IPS DF 4.7 (cell line): Measurements from ENCODE around the gene LHFPL6.

ENCODE experiments used
- DNase-seq: peaks from one replicate; pipeline ENCODE4 v3.0.0-alpha.2; 2013; ENCODE audit warnings: low spot score; ENCODE audit errors: extremely low read depth

LHFPL6 gene

DNA sequence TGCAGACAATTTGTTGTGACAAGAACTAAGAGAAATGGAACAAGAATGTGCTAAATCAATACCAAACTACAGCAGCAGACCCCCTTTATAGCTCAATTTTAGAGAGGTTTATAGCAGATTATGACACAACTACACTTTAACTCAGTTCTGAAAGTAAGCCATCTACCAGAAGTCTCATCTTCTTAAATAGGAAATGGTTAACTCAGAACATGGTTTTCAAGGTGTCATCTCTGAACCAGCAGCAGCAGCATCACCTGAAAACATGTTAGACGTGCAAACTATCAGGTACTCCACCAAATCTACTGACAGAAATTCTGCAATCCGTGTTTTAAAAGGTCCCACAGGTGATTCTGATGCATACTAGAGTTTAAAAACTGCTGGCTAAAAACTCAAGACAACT, 6.8 kb downstream of the LHFPL6 start:
- no peak for DNase-seq

DNA sequence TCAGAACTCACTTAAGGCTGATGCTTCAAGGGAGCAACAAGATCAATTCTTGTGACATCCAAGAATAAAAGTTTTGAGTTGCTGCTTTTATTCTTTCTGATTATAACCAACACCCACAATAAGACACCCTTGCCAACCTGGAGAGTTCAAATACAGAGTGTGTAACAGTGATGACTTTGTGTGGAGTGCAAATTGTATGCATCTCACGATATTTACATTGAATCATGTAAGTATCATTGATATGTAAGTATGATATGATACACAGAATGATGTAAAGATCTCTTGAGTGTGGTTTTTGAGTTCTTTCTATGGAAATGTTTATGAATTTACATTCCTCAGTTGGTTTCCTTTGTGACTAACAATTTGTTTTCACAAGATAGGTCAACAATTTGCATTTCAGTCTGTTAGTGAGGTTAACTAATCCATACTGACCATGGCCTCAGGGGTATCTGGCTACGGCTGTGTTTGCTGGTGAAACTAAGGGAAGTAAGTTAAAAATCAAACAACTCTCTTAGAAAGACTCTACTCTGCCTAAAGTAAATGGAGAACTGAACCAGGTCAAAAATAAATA, 12.4 kb downstream of the LHFPL6 start:
- no peak for DNase-seq

DNA sequence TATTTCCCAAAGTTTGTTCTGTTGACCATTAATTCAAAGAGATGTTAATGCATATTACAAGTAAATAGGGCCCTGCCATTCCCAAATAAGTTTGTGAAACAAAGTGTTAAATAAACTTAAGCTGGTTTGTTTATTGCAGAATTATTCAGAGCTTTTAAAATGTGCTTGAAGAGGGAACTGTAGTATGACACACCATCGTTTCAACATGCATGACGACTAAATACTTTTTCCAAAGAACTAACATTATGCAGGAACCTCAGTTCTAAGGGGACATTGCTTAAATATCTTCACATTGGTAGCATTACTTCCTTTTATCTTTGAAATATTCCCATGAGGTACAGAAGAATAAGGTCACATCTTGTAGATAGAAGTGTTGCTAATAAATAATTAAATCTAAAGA, 14.6 kb downstream of the LHFPL6 start:
- DNase-seq: no peak

DNA sequence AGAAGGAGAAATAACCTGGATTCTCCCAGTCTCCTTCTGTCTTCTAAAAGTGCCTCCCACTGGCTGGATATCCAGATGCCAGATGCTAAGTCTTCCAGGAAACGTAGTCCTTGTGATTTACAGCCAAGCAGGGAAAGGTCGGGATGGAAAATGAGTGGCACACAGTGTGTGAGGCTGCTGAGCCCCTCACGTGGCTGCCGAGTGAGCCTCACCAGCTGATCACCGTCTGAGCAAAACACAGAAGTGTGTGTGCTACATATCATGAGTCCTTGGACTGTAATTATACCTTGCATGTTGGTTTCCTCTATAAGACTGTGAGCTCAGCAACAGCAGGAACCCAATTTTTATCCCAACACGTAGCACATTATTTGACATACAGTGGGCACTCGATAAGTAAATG, 15.1 kb downstream of the LHFPL6 start:
- no peak for DNase-seq

DNA sequence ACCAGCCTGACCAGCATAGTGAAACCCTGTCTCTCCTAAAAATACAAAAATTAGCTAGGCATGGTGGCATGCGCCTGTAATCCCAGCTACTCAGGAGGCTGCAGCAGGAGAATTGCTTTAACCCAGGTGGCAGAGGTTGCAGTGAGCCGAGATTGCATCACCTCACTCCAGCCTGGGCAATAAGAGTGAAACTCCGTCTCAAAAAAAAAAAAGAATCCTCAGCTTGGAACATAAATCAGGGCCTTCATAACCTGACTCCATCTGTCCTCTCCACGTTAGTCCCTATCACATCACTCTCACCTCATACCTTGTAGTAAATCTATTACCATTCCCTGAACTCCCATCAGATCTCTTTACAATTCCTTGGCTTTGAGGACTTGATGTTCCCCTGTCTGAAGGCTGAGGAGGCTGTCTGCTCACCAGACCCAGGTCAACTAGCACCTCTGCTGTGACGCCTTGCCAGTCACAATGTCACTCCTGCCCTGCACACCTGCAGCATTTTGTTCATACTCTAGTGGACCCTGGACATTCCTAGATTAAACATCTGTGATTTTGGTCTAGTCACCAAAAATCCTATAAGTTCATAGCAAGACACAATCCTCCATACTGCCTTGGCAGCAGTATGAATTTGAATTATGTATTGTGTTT, 15.9 kb downstream of the LHFPL6 start:
- DNase-seq: no peak

DNA sequence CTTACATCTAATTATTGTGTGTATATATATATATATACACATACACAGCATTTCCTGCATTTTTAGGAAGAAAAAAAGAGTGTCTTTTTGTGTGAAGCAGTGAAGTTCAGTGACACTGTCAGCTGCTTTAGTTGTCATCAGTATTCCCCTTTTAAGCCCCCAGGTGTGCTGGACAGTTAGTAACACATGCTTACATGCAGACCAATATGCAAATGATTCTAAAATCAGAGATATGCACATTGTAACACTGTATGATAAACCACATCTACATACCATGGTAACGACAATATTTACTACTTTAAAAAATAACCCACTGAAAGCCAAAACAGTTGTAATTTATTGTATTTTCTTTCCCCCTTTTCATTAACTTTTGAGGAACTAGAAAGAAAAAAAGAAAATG, 16.8 kb downstream of the LHFPL6 start:
- DNase-seq: no peak

DNA sequence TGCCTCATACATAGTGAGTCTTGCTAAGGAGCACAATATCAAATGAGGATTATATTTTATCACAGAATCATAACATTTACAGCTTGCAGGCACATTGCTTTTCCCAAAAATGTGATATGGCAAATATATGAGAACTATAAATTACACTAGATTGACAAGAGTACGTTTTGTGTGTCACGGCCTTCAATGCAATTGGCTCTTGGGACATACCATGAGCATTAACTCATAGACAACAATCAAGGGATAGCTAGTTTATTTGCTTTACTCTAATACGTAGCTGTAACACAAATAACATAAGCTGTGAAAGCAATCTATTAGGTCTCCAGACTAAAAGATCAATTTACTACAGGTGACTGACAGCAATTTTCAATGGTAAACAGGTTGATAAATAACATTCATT, 17.8 kb downstream of the LHFPL6 start:
- DNase-seq: no peak

DNA sequence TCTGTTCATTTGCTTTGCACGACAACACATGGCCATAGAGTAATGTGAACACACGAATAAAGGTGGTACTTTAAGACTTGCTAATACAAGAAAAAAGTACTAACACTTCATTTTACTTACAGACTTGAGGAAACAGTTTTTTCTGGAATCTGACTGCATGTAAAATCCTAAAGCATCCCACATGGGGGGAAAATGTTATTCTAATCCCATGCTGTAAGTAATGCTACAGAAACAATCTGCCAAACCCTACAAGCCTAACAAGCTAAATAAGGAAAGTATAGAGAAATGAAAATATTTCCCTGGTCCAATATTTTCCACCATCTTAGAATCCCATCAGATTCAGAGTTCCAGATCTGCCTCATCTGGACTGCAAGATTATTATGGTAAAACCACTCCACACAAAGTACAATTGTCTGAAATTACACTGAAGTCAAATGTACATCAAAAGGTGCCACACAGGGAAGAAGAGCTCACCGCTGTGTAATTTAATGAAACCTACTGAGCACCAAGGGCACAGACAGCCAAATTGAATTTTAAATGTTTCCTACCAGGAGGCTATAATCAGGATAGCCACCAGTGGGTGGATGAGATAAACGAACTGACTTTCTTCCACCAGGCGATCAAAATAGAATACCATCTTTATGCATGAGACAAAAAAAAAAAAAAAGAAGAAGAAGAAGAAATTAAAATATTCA, 22.0 kb downstream of the LHFPL6 start:
- no peak for DNase-seq

DNA sequence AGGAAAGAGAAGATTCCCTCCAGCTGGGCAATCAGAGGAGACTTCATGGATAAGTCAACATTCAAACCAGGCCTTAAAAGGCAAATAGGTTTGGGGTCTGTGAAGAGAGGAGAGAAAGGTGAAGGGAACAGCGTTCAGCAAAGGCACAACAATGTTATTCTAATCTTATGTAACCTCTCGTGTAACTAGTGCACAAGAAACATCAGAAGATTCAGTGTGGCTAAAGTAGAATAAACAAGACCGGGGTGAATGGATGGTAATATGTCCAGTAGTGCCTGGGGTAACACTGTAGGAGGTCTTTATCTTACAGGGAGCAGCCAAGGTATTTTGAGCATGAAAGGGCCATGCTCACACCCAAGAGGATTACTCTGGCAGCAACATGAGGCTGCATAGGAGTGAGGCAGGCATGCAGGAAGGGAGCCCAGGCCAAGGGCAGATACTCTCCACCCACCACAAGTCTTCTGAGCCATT, 24.1 kb downstream of the LHFPL6 start:
- DNase-seq: no peak

DNA sequence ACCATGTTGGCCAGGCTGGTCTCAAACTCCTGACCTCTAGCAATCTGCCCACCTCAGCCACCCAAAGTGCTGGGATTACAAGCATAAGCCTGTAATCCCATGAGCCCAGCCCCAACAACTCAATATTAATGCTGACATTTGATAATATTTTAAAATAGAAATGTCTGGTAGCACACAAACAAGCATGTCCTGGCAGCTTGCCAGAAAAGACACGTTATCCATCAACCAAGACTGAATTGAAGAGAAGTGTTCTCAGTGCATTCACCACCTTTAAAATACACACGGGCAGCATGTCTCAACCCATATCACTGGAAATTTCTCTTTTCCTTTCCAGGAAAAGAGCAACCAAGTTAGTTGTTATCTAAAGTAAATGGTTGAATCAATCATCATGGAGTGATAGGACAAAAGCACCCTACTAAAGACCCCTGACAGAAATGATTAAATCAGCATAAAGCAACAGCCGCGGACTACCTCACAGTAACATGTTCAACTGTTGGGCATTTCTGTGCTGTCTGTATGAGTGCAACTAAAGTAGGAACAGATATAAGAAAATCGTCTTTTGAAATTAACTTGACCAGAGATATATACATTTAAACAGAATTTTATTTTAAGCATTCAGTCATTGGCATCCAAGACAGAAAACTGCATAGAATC, 25.0 kb downstream of the LHFPL6 start:
- no peak for DNase-seq

DNA sequence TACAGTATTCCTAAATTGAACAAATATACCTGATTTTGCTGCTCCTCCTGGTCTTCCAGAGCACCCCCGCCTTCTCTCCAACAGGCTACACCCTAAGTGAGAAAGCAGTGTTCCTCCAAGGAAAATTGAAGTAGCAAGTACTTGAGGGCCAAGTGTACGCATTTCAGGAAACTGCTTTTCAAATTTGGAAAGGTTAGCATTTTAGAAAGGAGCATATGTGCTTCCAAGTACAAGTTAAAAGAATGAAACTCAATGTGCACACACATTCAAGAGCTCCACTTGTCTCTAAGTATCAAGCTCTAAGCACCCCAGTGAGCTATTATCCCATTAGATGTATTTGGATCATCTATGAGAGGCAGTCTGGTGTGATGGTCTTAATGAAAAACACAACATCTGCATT, 25.8 kb downstream of the LHFPL6 start:
- DNase-seq: no peak

DNA sequence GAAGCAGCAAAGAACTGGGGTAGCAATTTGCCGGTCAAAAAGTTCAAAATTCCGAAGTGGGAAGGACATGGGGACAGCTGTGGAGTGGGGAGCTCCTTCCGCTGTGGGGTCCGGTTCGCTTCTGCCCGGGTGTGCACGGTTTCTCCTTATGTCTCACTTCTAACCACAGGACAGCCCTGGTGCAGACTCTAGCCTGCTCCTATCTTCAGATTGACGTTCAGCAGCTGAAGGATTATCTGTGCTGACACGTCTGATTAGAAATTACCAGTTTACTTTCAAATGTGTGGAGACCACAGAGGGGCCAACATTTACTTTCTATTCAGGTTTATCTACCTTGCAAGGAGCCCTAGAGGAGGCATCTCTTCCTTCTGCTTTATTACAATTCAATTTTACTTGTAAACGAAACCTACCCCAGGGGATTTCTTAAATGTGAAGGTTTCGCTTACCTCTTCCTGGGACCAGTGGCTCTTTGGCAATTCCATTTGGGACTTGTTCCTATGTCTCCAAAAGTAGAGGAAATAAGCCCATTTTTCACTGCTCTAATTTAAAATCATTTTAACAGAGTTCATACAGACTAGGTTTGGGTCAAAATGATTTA, 27.3 kb downstream of the LHFPL6 start:
- no peak for DNase-seq

DNA sequence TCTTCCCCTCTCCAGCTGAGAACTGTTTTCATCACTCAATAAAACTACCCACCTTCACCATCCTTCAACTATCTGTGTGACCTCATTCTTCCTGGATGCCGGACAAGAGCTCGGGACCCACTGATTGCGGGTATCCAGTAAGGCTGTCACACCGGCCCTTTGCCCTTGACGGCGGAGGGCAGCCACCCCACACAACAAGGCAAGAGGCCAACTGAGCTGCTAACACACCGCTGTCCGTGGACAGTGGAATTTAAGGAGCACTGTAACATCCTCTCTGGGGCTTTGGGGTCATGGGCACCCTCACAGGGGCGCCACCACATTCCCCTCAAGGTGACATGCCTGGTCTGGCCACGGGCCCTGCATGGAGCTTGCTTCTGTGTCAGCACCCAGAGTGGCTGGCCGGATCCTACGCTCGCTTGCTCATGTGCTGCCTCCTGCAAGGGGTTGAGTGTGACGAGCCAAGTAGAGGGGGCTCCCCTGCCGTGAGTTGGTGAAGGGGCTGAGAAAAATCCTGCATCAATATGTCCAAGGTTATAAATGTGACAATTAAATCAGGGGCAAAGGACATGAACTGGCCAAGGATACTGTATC, 31.4 kb downstream of the LHFPL6 start:
- no peak for DNase-seq

DNA sequence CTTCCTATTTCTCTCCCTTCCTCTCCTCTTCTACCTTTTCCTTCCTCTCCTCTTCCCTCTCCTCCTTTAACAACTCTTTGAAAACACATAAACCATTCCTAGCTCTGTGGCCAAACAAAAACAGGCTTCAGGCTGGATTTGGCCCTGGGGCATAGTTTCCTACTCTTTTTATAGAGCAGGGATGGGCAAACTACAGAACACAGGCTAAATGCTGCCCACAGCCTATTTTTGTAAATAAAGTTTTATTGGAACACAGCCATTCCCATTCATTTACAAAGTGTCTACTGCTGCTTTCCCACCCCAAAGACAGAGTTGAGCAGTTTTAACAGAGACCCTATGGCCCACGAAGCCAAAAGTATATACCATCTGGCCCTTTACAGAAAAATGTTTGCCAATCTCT, 35.4 kb downstream of the LHFPL6 start:
- no peak for DNase-seq

DNA sequence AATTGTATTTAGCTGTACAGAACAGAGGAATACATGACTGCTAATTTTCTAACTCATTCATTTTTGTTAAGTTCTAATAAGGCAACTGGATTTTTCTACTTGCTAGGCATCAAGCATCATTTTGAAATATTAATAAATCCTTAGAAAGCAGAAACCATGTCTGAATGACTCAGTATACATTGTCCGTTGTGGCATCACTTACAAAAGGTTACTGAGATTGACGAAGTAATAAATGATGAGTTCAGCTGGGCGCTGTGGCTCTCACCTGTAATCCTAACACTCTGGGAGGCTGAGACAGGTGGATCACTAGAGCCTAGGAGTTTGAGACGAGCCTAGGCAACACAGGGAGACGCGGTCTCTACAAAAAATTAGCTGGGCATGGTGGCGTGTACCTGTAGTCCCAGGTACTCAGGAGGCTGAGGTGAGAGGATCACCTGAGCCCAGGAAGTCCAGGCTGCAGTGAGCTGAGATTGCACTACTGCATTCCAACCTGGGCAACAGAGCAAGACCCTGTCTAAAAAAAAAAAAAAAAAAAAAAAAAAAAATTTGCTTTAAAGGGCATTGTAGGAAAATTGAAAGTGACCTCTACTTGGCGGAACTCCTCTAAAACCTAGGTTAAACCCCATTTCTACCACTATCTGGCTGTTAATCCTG, 36.6 kb downstream of the LHFPL6 start:
- DNase-seq: no peak

DNA sequence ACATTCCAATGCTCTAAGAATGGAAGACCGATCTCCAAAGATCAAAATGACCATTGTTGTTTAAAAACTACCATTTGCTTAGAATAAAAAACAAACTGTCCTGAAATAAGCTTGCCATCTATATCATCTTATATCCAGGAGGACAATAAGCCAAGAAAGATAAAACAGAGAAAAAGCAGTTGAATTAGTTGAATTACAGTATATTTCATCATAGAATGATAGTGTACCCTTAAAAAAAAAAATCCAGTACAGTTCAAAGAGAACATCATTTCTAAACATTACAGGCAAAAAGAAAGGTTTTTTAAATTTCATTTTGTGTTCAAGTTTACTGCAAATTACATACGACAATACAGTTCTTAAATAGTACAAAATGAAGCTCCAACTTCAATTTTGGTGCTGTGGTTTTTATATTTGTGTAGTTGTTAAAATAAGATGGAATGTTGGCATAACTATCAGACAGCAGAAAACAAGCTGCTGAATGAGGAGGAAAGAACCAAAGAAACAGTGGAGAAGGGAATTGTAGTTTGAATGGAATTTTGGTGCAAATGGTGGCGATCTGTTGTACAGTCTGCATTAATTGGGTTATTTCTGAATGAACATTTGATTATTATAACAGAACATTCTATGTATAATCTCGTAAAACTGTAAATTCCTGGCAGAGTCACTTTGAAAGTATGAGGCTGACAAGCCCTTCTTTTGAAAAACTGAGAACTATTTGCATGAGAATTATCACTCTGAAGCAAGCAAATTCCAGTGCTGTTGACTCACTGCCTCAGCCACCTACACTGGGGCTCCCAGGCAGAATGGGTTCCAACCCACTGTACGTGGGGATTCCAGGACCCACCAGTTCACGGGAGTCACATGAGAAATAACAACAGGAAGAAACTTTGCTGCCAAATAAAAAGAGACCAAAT, 37.7 kb downstream of the LHFPL6 start:
- peak; percentile 19 for DNase-seq

DNA sequence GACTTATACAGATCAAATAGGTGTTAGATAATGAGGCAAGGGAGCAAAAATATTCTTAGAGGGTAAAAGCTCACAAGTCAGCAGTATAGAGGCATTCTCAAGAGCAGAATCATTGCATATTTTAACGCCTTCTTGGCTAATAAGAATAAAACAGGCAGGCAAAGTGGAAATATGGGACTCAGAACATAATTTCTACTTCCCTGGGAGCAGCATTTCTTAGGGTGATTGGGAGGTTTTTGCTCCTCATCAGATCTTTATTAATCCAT, 39.6 kb downstream of the LHFPL6 start:
- no peak for DNase-seq

DNA sequence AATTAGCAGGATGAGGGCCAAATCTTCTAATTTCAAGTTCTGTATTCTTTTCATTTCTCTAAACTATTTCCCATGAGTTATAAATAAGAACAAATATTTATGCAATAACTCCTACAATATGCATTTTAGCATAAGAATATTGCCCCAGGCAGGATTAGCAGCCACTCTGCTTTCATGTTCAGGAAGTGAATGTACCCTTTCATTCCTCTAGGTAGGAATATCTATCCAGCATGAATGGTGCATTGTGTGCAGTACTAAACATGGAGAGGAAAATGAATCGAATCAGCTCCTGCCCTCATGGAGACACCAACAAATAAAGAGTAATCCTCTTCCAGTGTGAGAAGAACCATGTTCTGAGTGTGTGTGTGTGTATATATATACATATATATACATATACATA, 41.0 kb downstream of the LHFPL6 start:
- no peak for DNase-seq

DNA sequence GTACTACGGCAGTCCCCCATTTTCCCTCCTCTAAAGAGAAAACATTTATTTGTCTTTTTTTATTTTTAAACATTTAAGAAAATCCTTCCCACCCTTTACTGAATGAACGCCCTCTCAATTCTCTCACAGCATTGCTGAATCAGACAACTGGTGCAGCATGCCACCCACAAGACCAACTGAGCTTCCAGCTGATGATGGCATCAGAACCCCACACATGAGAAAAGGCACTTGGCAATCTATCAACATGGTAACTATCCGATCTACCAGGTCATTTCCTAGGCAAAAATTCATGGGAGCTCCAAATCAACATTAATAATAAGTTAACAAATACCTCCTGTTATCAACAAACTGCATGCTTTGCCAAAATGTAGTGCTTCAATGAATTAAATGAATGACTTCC, 43.1 kb downstream of the LHFPL6 start:
- DNase-seq: no peak

DNA sequence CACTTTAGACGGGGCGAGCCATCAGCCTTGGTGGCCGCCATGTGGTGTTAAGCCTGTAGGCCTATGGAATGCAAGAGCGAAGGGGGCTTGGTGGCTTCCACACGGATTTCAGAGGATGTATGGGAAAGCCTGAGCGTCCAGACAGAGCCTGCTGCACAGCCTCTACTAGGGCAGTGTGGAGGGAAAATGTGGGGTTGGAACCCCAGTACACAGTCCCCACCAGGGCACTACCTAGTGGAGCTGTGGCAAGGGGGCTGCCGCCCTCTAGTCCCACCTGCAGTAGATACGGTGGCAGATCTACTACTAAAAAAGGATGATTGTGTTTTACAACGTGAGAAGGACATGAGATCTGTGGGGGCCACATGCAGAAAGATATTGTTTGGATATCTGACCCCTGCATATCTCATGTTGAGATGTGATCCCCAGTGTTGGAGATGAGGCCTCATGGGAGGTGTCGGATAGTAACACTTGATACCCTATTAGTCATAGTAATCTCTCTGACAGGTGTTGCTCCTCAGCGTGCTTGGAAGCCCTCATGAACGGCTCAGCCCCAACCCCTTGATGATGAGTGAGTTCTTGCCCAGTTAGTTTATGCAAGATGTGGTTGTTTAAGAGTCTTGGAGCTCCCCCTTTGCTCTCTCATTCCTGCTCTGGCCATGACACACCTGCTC, 45.6 kb downstream of the LHFPL6 start:
- DNase-seq: no peak
